ENCODE measurements around the gene COX14.

DNA sequence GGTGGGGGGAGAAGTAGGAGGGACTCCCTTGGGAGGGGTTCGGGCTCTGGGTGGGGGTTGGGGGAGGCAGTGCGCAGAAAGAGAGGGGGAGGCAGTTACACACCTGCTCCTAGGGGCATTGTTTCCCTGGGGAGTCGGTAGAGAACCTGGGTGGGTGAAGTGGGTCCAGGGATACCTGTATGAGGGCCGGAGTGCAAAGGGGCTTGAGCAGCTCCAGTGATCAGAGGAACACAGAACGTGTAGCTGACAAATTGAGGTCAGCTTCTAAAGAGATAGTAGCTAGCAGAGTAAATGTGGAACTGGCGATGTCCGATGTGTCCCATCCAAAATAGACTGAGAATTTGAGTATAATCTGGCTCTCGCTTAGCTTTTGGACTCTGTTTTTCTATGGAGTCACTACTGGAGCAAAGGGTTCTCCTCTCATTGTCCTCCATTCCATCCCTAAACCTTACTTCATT, 26.4 kb upstream of the COX14 start:
- TF ChIP-seq, protein P1, sequence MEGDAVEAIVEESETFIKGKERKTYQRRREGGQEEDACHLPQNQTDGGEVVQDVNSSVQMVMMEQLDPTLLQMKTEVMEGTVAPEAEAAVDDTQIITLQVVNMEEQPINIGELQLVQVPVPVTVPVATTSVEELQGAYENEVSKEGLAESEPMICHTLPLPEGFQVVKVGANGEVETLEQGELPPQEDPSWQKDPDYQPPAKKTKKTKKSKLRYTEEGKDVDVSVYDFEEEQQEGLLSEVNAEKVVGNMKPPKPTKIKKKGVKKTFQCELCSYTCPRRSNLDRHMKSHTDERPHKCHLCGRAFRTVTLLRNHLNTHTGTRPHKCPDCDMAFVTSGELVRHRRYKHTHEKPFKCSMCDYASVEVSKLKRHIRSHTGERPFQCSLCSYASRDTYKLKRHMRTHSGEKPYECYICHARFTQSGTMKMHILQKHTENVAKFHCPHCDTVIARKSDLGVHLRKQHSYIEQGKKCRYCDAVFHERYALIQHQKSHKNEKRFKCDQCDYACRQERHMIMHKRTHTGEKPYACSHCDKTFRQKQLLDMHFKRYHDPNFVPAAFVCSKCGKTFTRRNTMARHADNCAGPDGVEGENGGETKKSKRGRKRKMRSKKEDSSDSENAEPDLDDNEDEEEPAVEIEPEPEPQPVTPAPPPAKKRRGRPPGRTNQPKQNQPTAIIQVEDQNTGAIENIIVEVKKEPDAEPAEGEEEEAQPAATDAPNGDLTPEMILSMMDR (IDR thresholded peaks at IDR 0.05): no peak
- TF ChIP-seq POLR2A (IDR thresholded peaks at IDR 0.05): no peak
